ENCODE measurements around the gene PRKD2.

- no peak for TF ChIP-seq CTCF (conservative IDR thresholded peaks at IDR 0.05 in 1 of 2, IDR thresholded peaks at IDR 0.05 in 1 of 2; ENCODE audit: extremely low read depth in 1 of 2, insufficient read depth in 1 of 2, low read depth in 1 of 2, low read length in 2 of 2)
- no peak for TF ChIP-seq EZH2 (IDR thresholded peaks at IDR 0.05; ENCODE audit: borderline replicate concordance, low read length)
Measured at GRCh38 chr19:46723471-46723870, 6.6 kb upstream of the PRKD2 start.

Data from mammary epithelial cell (primary cell).